Mucosa of descending colon (tissue), 3 donors: ENCODE measurements around the gene SCO2. TPM values are rescaled to one million over a fixed set of nuclear protein-coding genes. Genes with fewer than 3 reads are reported as not detected.

Experiments used
- ATAC-seq: fragments of 200-7000 bp; cut with Tn5 transposase; one replicate; pipeline ENCODE4 v1.9.1; 2020; ENCODE audit warnings: mild to moderate bottlenecking, moderate library complexity
- DNase-seq, 3 donors: peaks; one replicate each; pipeline ENCODE4 v3.0.0-alpha.2; 2020
- H3K36me3 ChIP-seq: fragments of 200-600 bp; one replicate; pipeline ENCODE4 v1.8.0; 2021; ENCODE audit warnings: low read depth, mild to moderate bottlenecking
- H3K4me1 ChIP-seq: fragments of 200-600 bp; one replicate; pipeline ENCODE4 v1.8.0; 2021; ENCODE audit warnings: low read depth, mild to moderate bottlenecking
- H3K4me3 ChIP-seq: fragments of 200-600 bp; one replicate; pipeline ENCODE4 v1.8.0; 2021; ENCODE audit warnings: mild to moderate bottlenecking
- H3K9me3 ChIP-seq: fragments of 200-600 bp; one replicate; pipeline ENCODE4 v1.8.0; 2021; ENCODE audit warnings: mild to moderate bottlenecking
- intact Hi-C, 2 donors: fragments of 100-400 bp; cut with DNase I in 1 of 2; cut with micrococcal nuclease in 1 of 2; formaldehyde crosslinking; loops; one replicate each; pipeline versions ENCODE4 v1.11.0 to v1.11.1; 2022; cut with DNase I, micrococcal nuclease
- long read RNA-seq, 2 donors: library from polyadenylated mRNA; unstranded; transcript quantifications; one replicate each; pipeline ENCODE4 v2.0.0, GENCODE V29; 2019 to 2021
- total RNA-seq, 3 donors: library from RNA; stranded (reverse); fragmentation: NEBNext Ultra II Directional in 2 of 3; extraction: Animal tissue kit (Norgen Biotek cat#: 25700) in 2 of 3; gene quantifications; one replicate each; pipeline versions ENCODE4 v1.2.1 to v1.2.4, GENCODE V29; 2021 to 2023
- TF ChIP-seq, protein P1 (sequence below): fragments of 200-600 bp; IDR thresholded peaks from one replicate; pipeline ENCODE4 v1.8.0; 2022; ENCODE audit warnings: antibody characterized with exemption, mild to moderate bottlenecking
- donor health status: DM: no; HTN: no; CAD: no; lungs with moderate emphysema.
- donor health status: DM: no; HTN: no; CAD: no.
- donor health status: DM: no; HTN: yes; CAD: no.

The SCO2 gene, protein sequence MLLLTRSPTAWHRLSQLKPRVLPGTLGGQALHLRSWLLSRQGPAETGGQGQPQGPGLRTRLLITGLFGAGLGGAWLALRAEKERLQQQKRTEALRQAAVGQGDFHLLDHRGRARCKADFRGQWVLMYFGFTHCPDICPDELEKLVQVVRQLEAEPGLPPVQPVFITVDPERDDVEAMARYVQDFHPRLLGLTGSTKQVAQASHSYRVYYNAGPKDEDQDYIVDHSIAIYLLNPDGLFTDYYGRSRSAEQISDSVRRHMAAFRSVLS
- 10 to 100 TPM in 1 of 3 donors, 1 to 10 TPM in 1, not detected in 1; 5.4 to 14.6 TPM for total RNA-seq
- long read RNA-seq, donor 1, partial matches to known transcripts = 0 of 14 reads
- long read RNA-seq, donor 1, other reads (novel, unspliced or antisense) = 12 of 14 reads
- long read RNA-seq, donor 2, partial matches to known transcripts = 0 of 2 reads
- long read RNA-seq, donor 2, other reads (novel, unspliced or antisense) = 0 of 2 reads

DNA sequence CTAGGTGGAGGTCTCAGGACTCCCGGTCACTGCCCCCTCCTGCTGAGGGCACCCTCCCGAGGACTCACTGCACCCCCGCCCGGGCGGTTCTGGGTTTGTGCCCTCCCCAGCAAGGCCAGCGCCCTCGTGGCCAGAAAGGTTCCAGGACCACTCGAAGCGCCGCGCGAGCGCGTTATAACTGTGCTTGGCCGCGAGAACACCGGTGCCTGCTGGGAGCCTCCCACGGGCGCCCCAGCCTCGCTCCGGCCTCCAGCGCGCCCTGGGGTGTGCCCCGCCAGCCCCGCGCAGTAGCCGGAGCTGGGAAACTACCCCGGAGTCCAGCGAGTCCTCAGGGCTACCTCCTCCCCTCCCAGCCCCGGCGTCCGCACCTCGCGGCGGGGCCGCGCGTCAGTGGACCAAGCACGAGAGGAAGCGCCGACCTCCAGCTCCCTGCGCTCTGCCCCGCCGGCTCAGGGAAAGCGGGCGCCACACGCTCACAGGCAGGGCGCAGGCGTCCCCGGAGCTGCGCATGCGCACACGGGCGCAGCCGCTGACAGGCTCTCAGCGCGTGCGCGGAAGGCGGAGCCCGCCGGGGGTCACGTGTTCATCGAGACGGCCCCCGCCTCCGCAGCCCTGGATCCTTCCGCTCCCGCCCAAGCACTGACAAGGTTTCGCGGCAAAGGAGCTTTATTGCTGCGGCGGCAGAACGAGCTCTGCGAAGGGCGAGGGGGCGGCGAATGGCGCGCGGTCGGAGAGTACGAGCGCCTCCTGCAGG lies at the start of gene SCO2:
SCO2 (minus strand) TSS at position 495 of the 754 bp plus-strand sequence. CDS start 1,187 bp downstream, outside the sequence.
- Histone ChIP-seq H3K4me1 (peaks cover 41% of the 10 kb centered on the region), H3K4me3 (peak within 1 kb of the TSS; percentile 46), H3K9me3 (no peaks in the 10 kb centered on the region), H3K36me3 (peaks cover 7% of the 10 kb centered on the region)
- intact Hi-C loops = loop anchor here in 1 of 2 donors (5.0 kb wide), 1 partner anchor 97 kb away; no protein-coding TSS in a partner anchor
- TF ChIP-seq, protein P1, sequence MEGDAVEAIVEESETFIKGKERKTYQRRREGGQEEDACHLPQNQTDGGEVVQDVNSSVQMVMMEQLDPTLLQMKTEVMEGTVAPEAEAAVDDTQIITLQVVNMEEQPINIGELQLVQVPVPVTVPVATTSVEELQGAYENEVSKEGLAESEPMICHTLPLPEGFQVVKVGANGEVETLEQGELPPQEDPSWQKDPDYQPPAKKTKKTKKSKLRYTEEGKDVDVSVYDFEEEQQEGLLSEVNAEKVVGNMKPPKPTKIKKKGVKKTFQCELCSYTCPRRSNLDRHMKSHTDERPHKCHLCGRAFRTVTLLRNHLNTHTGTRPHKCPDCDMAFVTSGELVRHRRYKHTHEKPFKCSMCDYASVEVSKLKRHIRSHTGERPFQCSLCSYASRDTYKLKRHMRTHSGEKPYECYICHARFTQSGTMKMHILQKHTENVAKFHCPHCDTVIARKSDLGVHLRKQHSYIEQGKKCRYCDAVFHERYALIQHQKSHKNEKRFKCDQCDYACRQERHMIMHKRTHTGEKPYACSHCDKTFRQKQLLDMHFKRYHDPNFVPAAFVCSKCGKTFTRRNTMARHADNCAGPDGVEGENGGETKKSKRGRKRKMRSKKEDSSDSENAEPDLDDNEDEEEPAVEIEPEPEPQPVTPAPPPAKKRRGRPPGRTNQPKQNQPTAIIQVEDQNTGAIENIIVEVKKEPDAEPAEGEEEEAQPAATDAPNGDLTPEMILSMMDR = peak; percentile 67
- ATAC-seq (peak; percentile 60), DNase-seq (peak; percentile 98)

DNA sequence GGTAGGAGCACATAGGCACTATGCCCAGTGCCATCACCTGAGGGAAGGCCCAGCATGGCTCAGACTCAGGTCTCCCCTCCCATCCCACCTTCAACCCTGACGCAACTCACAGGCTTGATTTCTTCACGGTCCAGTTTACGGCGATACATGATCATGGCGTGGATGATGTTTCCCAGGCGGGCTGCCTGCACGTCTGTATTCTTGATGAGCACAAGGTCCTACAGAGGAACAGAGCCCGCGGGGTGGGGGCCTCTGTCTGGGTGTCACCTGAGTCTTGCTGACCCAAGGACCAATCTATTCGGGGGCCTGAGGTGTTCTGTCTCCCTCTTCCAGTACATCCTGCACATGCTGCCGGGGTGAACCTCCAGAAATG lies 49.0 kb upstream of the SCO2 start:
- ATAC-seq = no peak
- Histone ChIP-seq H3K9me3 (no peaks in the 10 kb centered on the region), H3K4me3 (no peak overlapping the region), H3K36me3 (no peaks in the 10 kb centered on the region), H3K4me1 (peaks cover 3% of the 10 kb centered on the region)
- no peak for DNase-seq
- intact Hi-C loops = no loop called here
- TF ChIP-seq, protein P1 = no peak

DNA sequence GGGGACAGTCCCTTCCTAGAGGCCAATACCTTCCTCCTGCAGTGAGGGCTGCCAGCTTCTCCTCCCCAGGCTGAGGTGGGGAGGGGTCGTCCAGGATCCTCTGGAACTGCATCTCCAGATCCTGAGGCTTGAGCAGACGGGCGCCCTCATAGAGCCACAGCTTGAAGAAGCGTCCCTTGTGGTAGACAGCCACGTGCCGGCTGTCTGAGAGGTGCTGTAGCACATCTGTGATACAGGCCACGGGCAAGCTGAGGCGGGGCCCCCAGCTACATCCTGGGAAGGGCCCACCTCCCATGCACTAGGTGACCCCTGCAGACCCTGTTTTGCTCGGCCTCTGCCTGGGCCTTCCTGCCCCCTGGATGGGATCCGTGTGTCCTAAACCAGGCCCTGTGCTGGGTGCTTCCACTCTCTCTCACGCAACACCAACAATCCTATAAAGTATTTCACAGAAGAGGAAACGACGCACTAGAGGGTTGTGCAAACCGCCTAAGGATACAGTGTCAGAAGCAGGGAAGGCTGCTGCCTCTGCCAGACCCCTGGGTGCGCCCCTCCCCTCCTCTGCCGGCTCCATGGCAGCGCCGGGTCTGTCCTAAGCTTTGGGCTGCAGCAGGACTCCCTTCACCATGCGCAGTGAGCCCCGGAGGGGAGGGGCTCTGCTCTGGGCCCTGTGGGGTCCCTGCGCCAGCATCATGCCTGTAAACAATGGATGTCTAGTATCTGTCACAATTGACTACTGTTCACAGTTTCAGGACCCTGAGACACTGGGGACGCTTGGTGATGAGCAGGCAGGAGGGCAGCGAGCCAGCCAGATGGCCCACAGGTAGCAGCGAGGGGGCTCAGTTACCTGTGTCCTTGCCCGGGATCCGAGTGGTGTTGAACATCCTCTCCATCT lies 48.3 kb upstream of the SCO2 start:
- H3K4me3 ChIP-seq = no peak overlapping the region
- no peaks in the 10 kb centered on the region for H3K9me3 ChIP-seq
- DNase-seq (no peak), ATAC-seq (no peak)
- TF ChIP-seq, protein P1 = no peak
- no peaks in the 10 kb centered on the region for H3K36me3 ChIP-seq
- H3K4me1 ChIP-seq = peaks cover 10% of the 10 kb centered on the region
- intact Hi-C loops = no loop called here

DNA sequence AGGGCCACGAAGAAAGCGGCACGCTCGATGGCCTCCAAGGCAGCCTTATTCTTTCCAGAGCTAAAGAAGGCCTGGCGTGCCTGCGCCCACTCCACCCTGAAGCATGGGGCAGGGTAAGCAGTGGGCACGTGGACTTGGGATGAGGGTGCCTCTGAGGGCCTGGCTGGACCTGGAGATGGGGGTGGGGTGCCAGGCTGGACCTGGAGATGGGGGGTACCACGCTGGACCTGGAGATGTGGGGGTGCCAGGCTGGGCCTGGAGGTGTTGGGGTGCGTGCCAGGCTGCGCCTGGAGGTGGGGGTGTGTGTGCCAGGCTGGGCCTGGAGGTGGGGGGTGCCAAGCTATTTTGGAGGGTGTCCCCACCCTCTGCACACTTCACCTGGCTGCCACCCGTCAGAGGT lies 47.6 kb upstream of the SCO2 start:
- H3K36me3 ChIP-seq = no peaks in the 10 kb centered on the region
- TF ChIP-seq, protein P1 = no peak
- peaks cover 13% of the 10 kb centered on the region for H3K4me1 ChIP-seq
- DNase-seq = no peak
- ATAC-seq = no peak
- no peak overlapping the region for H3K4me3 ChIP-seq
- no peaks in the 10 kb centered on the region for H3K9me3 ChIP-seq
- intact Hi-C loops = no loop called here
